Dedifferentiated amniotic fluid mesenchymal stem cell (primary cell): ENCODE results near the gene CDS2.
A peak's percentile ranks its signal among the peaks of the same experiment; 100 is the strongest.

Source experiments
- DNase-seq: peaks from one replicate; pipeline ENCODE4 v3.0.0-alpha.2; 2016; ENCODE audit errors: extremely low spot score

Gene CDS2

GRCh38 chr20:5181958-5182357 is 55.1 kb downstream of the CDS2 start:
- no peak for DNase-seq

- no peak for DNase-seq
Observed at GRCh38 chr20:5182615-5183254, 55.9 kb downstream of the CDS2 start.

GRCh38 chr20:5183731-5184474 is 57.1 kb downstream of the CDS2 start:
- no peak for DNase-seq

- no peak for DNase-seq
Observed at GRCh38 chr20:5184684-5185083, 57.9 kb downstream of the CDS2 start.

- no peak for DNase-seq
Observed at GRCh38 chr20:5187122-5187521, 60.3 kb downstream of the CDS2 start.

GRCh38 chr20:5188736-5189135 is 61.9 kb downstream of the CDS2 start:
- DNase-seq, result no peak

- DNase-seq, result no peak
Observed at GRCh38 chr20:5189917-5190316, 63.1 kb downstream of the CDS2 start.

GRCh38 chr20:5190444-5190843 is 63.6 kb downstream of the CDS2 start:
- DNase-seq, result no peak

GRCh38 chr20:5191829-5192569 is 65.2 kb downstream of the CDS2 start:
- DNase-seq, result peak; percentile 70

GRCh38 chr20:5192570-5193431 is 66.0 kb downstream of the CDS2 start:
- no peak for DNase-seq

GRCh38 chr20:5195655-5196054 is 68.8 kb downstream of the CDS2 start:
- DNase-seq, result no peak

GRCh38 chr20:5196149-5196548 is 69.3 kb downstream of the CDS2 start:
- no peak for DNase-seq

GRCh38 chr20:5197270-5197827 is 70.5 kb downstream of the CDS2 start:
- DNase-seq, result no peak

- DNase-seq, result no peak
Observed at GRCh38 chr20:5197847-5198650, 71.2 kb downstream of the CDS2 start.

- no peak for DNase-seq
Observed at GRCh38 chr20:5198651-5198924, 71.8 kb downstream of the CDS2 start.

- no peak for DNase-seq
Observed at GRCh38 chr20:5203380-5203779, 76.6 kb downstream of the CDS2 start.

- peak; percentile 58 for DNase-seq
Observed at GRCh38 chr20:5205348-5206210, 78.8 kb downstream of the CDS2 start.

- DNase-seq, result no peak
Observed at GRCh38 chr20:5207138-5207537, 80.3 kb downstream of the CDS2 start.

- DNase-seq, result no peak
Observed at GRCh38 chr20:5211803-5212714, 85.3 kb downstream of the CDS2 start.
